ENCODE results near the gene HLA-DQB2.

The HLA-DQB2 gene

DNA sequence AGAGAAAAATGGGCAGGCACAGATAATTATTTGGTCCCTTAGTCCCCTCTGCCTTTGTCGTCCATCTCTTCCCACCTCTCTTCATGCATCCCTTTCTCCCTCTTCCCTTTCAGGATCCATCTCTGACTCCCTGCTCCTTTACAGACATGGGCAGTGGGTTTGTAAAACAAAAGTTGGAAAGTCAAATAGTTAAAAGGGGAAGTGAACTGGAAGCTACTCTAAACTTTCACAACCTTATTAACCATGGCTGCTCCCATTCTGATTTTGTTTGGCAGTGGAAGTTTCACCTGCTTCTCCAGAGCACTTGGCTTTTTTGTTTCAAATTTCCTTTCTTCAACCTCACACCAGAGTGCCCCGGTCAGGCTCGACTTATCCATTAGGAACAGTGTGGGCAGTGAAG is 21.0 kb downstream of the HLA-DQB2 start:
- DNase-seq: no peak

DNA sequence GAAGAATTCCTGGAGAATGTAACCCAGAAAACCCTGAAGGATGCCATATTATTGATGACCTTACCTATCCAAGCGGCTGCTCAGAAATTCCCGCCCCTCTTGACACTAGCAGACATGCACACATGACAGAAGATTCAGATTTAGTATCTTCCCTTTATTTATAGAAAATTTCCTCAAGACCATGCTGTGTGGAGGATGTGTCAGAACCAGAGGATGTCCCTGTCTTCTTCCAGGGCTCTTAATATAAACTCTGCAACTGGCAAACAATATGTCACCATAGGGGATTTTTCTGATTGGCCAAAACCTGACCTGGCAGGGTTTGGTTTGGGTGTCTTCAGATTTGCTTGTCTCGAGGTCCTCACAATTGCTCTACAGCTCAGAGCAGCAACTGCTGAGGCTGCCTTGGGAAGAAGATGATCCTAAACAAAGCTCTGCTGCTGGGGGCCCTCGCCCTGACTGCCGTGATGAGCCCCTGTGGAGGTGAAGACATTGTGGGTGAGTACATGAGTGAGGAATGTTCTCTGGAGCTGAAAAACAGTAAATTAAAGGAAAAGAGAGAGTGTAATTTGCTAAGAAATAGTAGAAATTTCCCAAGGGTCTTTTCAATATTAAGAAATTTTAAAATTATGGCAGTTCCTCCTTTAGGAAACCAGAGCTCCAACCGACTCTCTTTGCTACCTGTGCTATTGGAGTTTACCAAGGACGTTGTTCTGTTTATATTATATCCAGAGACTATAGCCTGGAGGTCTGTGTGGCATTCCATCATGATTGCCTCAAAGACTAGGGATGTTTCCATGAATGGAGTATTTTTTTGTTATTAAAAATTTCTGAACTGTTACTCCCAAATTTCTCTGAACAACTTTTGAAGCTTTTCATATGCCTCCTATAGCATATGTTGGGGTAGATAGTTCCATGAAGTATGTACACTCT is 22.0 kb downstream of the HLA-DQB2 start, which contains the start of gene HLA-DQA2:
Gene HLA-DQA2, plus strand, starts transcription at position 361 of the 930 bp plus-strand sequence. Its CDS starts 53 bp downstream, at position 414.
- DNase-seq: no peak

DNA sequence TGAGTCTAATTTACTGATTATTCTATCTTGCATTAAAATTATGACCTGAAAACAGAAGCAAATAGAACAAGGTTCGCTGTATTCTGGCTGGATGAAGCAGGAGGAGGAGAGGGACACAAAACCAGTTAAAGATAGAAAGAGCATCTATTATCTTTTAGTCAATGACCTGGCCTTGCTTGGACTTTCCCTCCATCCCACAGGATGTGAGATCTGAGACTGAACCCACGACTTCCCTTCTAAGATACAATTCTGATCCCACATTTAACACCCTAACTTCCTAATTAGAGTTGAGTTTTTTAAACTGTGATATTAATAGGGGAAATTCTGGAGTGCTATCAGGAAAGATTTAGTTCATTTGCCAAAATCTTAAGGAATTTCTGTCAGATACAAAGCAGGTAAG is 25.2 kb downstream of the HLA-DQB2 start:
- no peak for DNase-seq

DNA sequence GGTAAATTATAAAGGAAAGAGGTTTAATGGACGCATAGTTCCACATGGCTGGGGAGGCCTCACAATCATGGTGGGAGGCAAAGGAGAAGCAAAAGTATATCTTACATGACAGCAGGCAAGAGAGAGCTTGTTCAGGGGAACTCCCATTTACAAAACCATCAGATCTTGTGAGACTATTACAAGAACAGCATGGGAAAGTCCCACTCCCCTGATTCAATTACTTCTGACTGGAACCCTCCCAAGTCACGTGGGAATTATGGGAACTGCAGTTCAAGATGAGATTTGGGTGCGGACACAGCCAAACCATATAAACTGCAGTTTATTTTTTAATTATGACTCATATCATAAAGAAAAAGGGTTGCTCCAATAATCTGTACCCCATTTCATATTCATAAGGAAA is 44.5 kb downstream of the HLA-DQB2 start:
- DNase-seq: no peak

DNA sequence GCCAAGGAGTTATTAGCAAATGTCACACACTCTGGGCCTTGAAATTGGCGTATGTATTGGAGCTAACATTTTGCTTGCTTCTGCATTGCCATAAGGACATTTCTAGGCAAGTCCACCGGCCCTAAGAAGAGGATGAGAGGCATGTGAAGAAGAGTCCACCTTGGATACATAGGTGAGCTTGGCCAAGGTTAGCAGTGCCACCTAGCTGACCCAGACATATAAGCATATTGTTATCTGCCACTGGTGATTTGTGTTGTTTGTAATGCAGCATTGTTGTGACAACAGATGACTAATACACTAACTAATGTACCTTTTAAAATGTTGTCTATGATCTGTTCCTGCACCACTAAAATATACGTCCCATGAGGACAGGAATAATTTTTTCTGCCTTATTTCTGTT is 46.9 kb downstream of the HLA-DQB2 start:
- no peak for DNase-seq

DNA sequence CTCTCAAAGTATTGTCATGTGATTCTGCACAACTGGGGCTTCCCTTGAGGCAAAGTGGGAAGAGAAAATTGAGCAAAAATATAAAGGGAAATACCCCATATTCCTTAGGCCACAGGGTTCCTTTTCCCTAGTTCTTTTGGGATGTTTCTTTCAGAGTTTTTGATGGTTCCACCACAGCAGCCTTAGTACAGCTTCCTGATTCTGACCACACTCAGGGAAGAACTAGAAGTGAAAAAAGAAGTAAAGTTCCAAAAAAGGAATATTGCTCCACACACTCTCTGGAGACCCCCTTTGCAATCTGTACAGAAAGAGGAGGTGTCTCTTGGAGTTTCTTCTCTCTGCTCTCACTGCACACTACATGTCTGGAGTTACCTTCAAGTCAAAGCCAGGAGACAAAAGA is 50.1 kb downstream of the HLA-DQB2 start:
- DNase-seq: no peak

DNA sequence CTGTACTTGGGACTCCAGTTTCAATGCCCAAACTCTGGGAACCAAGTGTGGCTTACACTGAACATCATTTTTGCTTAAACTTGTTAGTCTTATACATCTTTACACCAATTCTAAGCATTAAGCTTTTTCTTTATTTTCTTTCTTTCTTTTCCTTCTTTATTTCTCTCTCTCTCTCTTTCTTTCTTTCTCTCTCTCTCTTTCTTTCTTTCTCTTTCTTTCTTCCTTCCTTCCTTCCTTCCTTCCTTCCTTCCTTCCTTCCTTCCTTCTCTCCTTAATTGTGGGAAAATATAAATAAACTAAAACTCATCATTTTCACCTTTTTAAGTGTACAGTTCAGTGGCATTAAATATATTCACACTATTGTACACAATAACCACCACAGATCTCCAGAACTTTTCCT is 53.7 kb downstream of the HLA-DQB2 start:
- no peak for DNase-seq

Data from NCI-H82 (cell line).